Neural crest cell (in vitro differentiated cells): Measurements from ENCODE around the gene SAMD8. TPM values are rescaled to one million over a fixed set of nuclear protein-coding genes. Genes with fewer than 3 reads are reported as not detected.

Source experiments
- DNase-seq: peaks from one replicate; pipeline ENCODE4 v3.0.0; 2021; ENCODE audit warnings: low read depth, mixed read lengths, low spot score
- H3K27ac Mint-ChIP-seq: one replicate; pipeline ENCODE4 v1.8.0; 2021; ENCODE audit warnings: mild to moderate bottlenecking, mixed read lengths; ENCODE audit not compliant: unreplicated experiment
- H3K27me3 Mint-ChIP-seq: 2 replicates; pipeline ENCODE4 v1.8.0; 2021; ENCODE audit warnings: low read depth, mild to moderate bottlenecking, mixed read lengths
- H3K36me3 Mint-ChIP-seq: 2 replicates; pipeline ENCODE4 v1.8.0; 2021; ENCODE audit warnings: low read depth, mild to moderate bottlenecking, mixed read lengths
- H3K4me1 Mint-ChIP-seq: 2 replicates; pipeline ENCODE4 v1.8.0; 2021; ENCODE audit warnings: mixed read lengths
- H3K4me3 Mint-ChIP-seq: one replicate; pipeline ENCODE4 v1.8.0; 2021; ENCODE audit warnings: mild to moderate bottlenecking, mixed read lengths
- H3K9me3 Mint-ChIP-seq: 2 replicates; pipeline ENCODE4 v1.8.0; 2021; ENCODE audit warnings: mixed read lengths
- CTCF ChIP-seq: fragments of 200-600 bp; sonication (generic); conservative IDR thresholded peaks from 2 replicates; pipeline ENCODE4 v1.5.0; 2021; ENCODE audit warnings: antibody characterized with exemption, mild to moderate bottlenecking
- total RNA-seq: library from RNA; stranded (reverse); gene quantifications from 2 replicates; pipeline ENCODE4 v1.2.1, GENCODE V29; 2021

SAMD8 gene
- total RNA-seq, 1 donor from 2014 or later = 18.7 TPM

- TF ChIP-seq CTCF = no peak
- H3K4me3 Mint-ChIP-seq = no peak overlapping the region
- no peaks in the 10 kb centered on the region for H3K4me1 Mint-ChIP-seq
- no peaks in the 10 kb centered on the region for H3K9me3 Mint-ChIP-seq
- no peak for DNase-seq
- no peaks in the 10 kb centered on the region for H3K36me3 Mint-ChIP-seq
- H3K27ac Mint-ChIP-seq = no peak overlapping the region
- no peaks in the 10 kb centered on the region for H3K27me3 Mint-ChIP-seq
Measured at GRCh38 chr10:75066271-75066670, 45.2 kb upstream of the SAMD8 start.

GRCh38 chr10:75067272-75067671, 44.2 kb upstream of the SAMD8 start:
- no peak for TF ChIP-seq CTCF
- Mint-ChIP-seq H3K27me3 (no peaks in the 10 kb centered on the region), H3K4me3 (no peak overlapping the region), H3K9me3 (no peaks in the 10 kb centered on the region), H3K4me1 (peaks cover 4% of the 10 kb centered on the region), H3K36me3 (no peaks in the 10 kb centered on the region), H3K27ac (peak overlapping the region; percentile 67)
- no peak for DNase-seq

- H3K9me3 Mint-ChIP-seq = no peaks in the 10 kb centered on the region
- no peak overlapping the region for H3K27ac Mint-ChIP-seq
- H3K4me3 Mint-ChIP-seq = no peak overlapping the region
- H3K27me3 Mint-ChIP-seq = no peaks in the 10 kb centered on the region
- H3K4me1 Mint-ChIP-seq = peaks cover 6% of the 10 kb centered on the region
- DNase-seq = no peak
- no peak for TF ChIP-seq CTCF
- no peaks in the 10 kb centered on the region for H3K36me3 Mint-ChIP-seq
Measured at GRCh38 chr10:75068523-75068922, 42.9 kb upstream of the SAMD8 start.

GRCh38 chr10:75070476-75070875, 41.0 kb upstream of the SAMD8 start:
- Mint-ChIP-seq H3K4me1 (peaks cover 9% of the 10 kb centered on the region), H3K36me3 (no peaks in the 10 kb centered on the region), H3K9me3 (no peaks in the 10 kb centered on the region), H3K27me3 (no peaks in the 10 kb centered on the region), H3K27ac (no peak overlapping the region), H3K4me3 (no peak overlapping the region)
- TF ChIP-seq CTCF = no peak
- DNase-seq = no peak

GRCh38 chr10:75070961-75071428, 40.5 kb upstream of the SAMD8 start:
- no peaks in the 10 kb centered on the region for H3K27me3 Mint-ChIP-seq
- H3K4me1 Mint-ChIP-seq = peaks cover 9% of the 10 kb centered on the region
- no peaks in the 10 kb centered on the region for H3K36me3 Mint-ChIP-seq
- H3K27ac Mint-ChIP-seq = no peak overlapping the region
- no peak for TF ChIP-seq CTCF
- DNase-seq = no peak
- no peaks in the 10 kb centered on the region for H3K9me3 Mint-ChIP-seq
- no peak overlapping the region for H3K4me3 Mint-ChIP-seq

GRCh38 chr10:75071756-75072155, 39.7 kb upstream of the SAMD8 start:
- TF ChIP-seq CTCF = no peak
- Mint-ChIP-seq H3K9me3 (no peaks in the 10 kb centered on the region), H3K4me1 (peaks cover 17% of the 10 kb centered on the region), H3K27me3 (no peaks in the 10 kb centered on the region), H3K4me3 (no peak overlapping the region), H3K36me3 (no peaks in the 10 kb centered on the region), H3K27ac (no peak overlapping the region)
- DNase-seq = no peak
